Loucy (cell line): Measurements from ENCODE around the gene PCDHGA7.
"Not testable (repeated sequence)": the region's sequence is repeated elsewhere in the genome, so short reads cannot be mapped to it uniquely, and the experiment has no call there.

Experiments
- H2AFZ ChIP-seq: fragments of 200-600 bp; sonication (generic); 2 replicates; pipeline ENCODE4 v1.6.0; 2016; ENCODE audit warnings: antibody characterized with exemption, mild to moderate bottlenecking, low read length, moderate library complexity
- H3F3A ChIP-seq: fragments of 200-600 bp; 2 replicates; pipeline ENCODE4 v1.6.0; 2016; ENCODE audit warnings: antibody characterized with exemption, low read depth, mild to moderate bottlenecking
- H3K27me3 ChIP-seq: fragments of 200-600 bp; sonication (generic); 2 replicates; pipeline ENCODE4 v1.6.1; 2014; ENCODE audit warnings: low read length, mild to moderate bottlenecking; ENCODE audit not compliant: insufficient read depth, poor library complexity, severe bottlenecking
- H3K36me3 ChIP-seq: fragments of 200-600 bp; sonication (generic); 2 replicates; pipeline ENCODE4 v1.6.1; 2016; ENCODE audit warnings: low read length; ENCODE audit not compliant: insufficient read depth
- H3K4me1 ChIP-seq: fragments of 200-600 bp; sonication (generic); 2 replicates; pipeline ENCODE4 v1.5.1; 2014; ENCODE audit warnings: low read length, mild to moderate bottlenecking; ENCODE audit not compliant: insufficient read depth, poor library complexity, severe bottlenecking
- H3K4me2 ChIP-seq: fragments of 200-600 bp; sonication (generic); 2 replicates; pipeline ENCODE4 v1.6.0; 2014; ENCODE audit warnings: antibody characterized with exemption, low read length, low read depth, mild to moderate bottlenecking; ENCODE audit not compliant: poor library complexity, severe bottlenecking
- H3K4me3 ChIP-seq: fragments of 200-600 bp; sonication (generic); 2 replicates; pipeline ENCODE4 v1.5.1; 2014; ENCODE audit warnings: low read length, mild to moderate bottlenecking, mixed read lengths; ENCODE audit not compliant: poor library complexity, severe bottlenecking
- H3K79me2 ChIP-seq: fragments of 200-600 bp; sonication (generic); 2 replicates; pipeline ENCODE4 v1.6.1; 2014; ENCODE audit warnings: low read length; ENCODE audit not compliant: insufficient read depth
- H3K9ac ChIP-seq: fragments of 200-600 bp; sonication (generic); 2 replicates; pipeline ENCODE4 v1.6.0; 2014; ENCODE audit warnings: mild to moderate bottlenecking, low read depth, low read length, moderate library complexity; ENCODE audit not compliant: poor library complexity, severe bottlenecking
- H3K9me2 ChIP-seq: fragments of 200-600 bp; sonication (generic); replicated peaks from 2 replicates; pipeline ENCODE4 v1.6.1; 2016; ENCODE audit warnings: low read depth, low read length, mixed read lengths
- H3K9me3 ChIP-seq: fragments of 200-600 bp; sonication (generic); 2 replicates; pipeline ENCODE4 v1.6.1; 2014; ENCODE audit warnings: mild to moderate bottlenecking, antibody characterized with exemption, low read length, low read depth; ENCODE audit not compliant: insufficient read depth
- H4K20me1 ChIP-seq: fragments of 200-600 bp; sonication (generic); 2 replicates; pipeline ENCODE4 v1.6.0; 2014; ENCODE audit warnings: antibody characterized with exemption, low read length, mild to moderate bottlenecking; ENCODE audit not compliant: insufficient read depth, poor library complexity, severe bottlenecking
- CTCF ChIP-seq: fragments of 200-600 bp; sonication (generic); conservative IDR thresholded peaks from 2 replicates; pipeline ENCODE4 v1.5.1; 2014; ENCODE audit warnings: mild to moderate bottlenecking, antibody characterized with exemption, low read length
- EZH2phosphoT487 ChIP-seq: fragments of 200-600 bp; IDR thresholded peaks from 2 replicates; pipeline ENCODE4 v1.6.1; 2018; ENCODE audit warnings: antibody characterized with exemption, mild to moderate bottlenecking, moderate library complexity, borderline replicate concordance

PCDHGA7 gene

GRCh38 chr5:141403387-141403786 lies 20.8 kb downstream of the PCDHGA7 start:
- Histone ChIP-seq H3F3A (no peaks in the 10 kb centered on the region), H3K79me2 (no peaks in the 10 kb centered on the region), H4K20me1 (no peaks in the 10 kb centered on the region)

GRCh38 chr5:141407790-141408505 lies 25.4 kb downstream of the PCDHGA7 start, which contains the start of gene PCDHGB6:
Gene PCDHGB6, plus strand, starts transcription at chr5:141408021. Its CDS starts 182 bp downstream, at chr5:141408203.
- not testable (repeated sequence) for H4K20me1 ChIP-seq, H3K79me2 ChIP-seq, H3K27me3 ChIP-seq, H3K36me3 ChIP-seq, H3K9me3 ChIP-seq, H3K4me1 ChIP-seq, H2AFZ ChIP-seq, H3F3A ChIP-seq, H3K9ac ChIP-seq, H3K4me3 ChIP-seq, H3K4me2 ChIP-seq, H3K9me2 ChIP-seq

More at GRCh38 chr5:141403387-141403786, 20.8 kb downstream of the PCDHGA7 start:
- H3K9me2 ChIP-seq = no peaks in the 10 kb centered on the region
- H3K9ac ChIP-seq = no peak overlapping the region
- no peaks in the 10 kb centered on the region for H3K9me3 ChIP-seq
- no peaks in the 10 kb centered on the region for H3K4me1 ChIP-seq
- no peaks in the 10 kb centered on the region for H3K27me3 ChIP-seq
- H3K4me3 ChIP-seq = no peak overlapping the region
- no peak overlapping the region for H2AFZ ChIP-seq
- TF ChIP-seq CTCF (no peak), EZH2phosphoT487 (no peak)
- no peaks in the 10 kb centered on the region for H3K36me3 ChIP-seq
- no peak overlapping the region for H3K4me2 ChIP-seq

- Histone ChIP-seq H3K9ac (no peak overlapping the region), H3K36me3 (no peaks in the 10 kb centered on the region), H3K4me1 (no peaks in the 10 kb centered on the region), H3K4me3 (no peak overlapping the region), H4K20me1 (no peaks in the 10 kb centered on the region), H3K27me3 (no peaks in the 10 kb centered on the region), H3K9me2 (no peaks in the 10 kb centered on the region), H2AFZ (no peak overlapping the region), H3K4me2 (no peak overlapping the region), H3F3A (no peaks in the 10 kb centered on the region), H3K79me2 (no peaks in the 10 kb centered on the region), H3K9me3 (no peaks in the 10 kb centered on the region)
- TF ChIP-seq CTCF = no peak
- TF ChIP-seq EZH2phosphoT487 = no peak
Measured at GRCh38 chr5:141409598-141410306, 27.2 kb downstream of the PCDHGA7 start.
